ENCODE measurements around the gene PLEKHM2. TPM values are rescaled to one million over a fixed set of nuclear protein-coding genes. Genes with fewer than 3 reads are reported as not detected.

PLEKHM2 gene
- polyA plus RNA-seq, 1 donor from 2014 or later, result 40.1 TPM

GRCh38 chr1:15708486-15709137 lies 24.5 kb downstream of the PLEKHM2 start:
- Histone ChIP-seq H3K27ac (ENCODE audit: low read length) (no peak overlapping the region), H4K20me1 (ENCODE audit: insufficient read depth) (no peaks in the 10 kb centered on the region), H3K4me3 (ENCODE audit: low read length) (no peak overlapping the region), H3F3A (ENCODE audit: insufficient read depth, low read length, poor library complexity, severe bottlenecking) (no peaks in the 10 kb centered on the region), H3K27me3 (ENCODE audit: insufficient read depth, low read depth, low read length) (no peaks in the 10 kb centered on the region), H3K9ac (ENCODE audit: low read length) (no peak overlapping the region), H2AFZ (ENCODE audit: low read depth, low read length) (no peak overlapping the region), H3K4me2 (ENCODE audit: low read length) (no peak overlapping the region), H3K9me3 (ENCODE audit: low read length) (no peaks in the 10 kb centered on the region), H3K36me3 (ENCODE audit: insufficient read depth, low read length) (no peaks in the 10 kb centered on the region), H3K9me2 (ENCODE audit: insufficient read depth, low read length) (no peaks in the 10 kb centered on the region), H3K79me2 (replicated peaks; ENCODE audit: insufficient read depth, low read length) (no peaks in the 10 kb centered on the region)
- TF ChIP-seq POLR2AphosphoS5 (IDR thresholded peaks at IDR 0.05), result no peak
- no peak for TF ChIP-seq TAF1 (IDR thresholded peaks at IDR 0.05; ENCODE audit: low read depth)
- TF ChIP-seq SMC3 (conservative IDR thresholded peaks at IDR 0.05; ENCODE audit: poor library complexity), result no peak
- no peak for TF ChIP-seq MXI1 (conservative IDR thresholded peaks at IDR 0.05; ENCODE audit: poor library complexity, severe bottlenecking)
- no peak for TF ChIP-seq RAD21 (conservative IDR thresholded peaks at IDR 0.05)
- no peak for TF ChIP-seq REST (IDR thresholded peaks at IDR 0.05; ENCODE audit: borderline replicate concordance)

GRCh38 chr1:15709226-15709625 lies 25.1 kb downstream of the PLEKHM2 start:
- no peaks in the 10 kb centered on the region for H3K9me3 ChIP-seq (ENCODE audit: low read length)
- TF ChIP-seq REST (IDR thresholded peaks at IDR 0.05; ENCODE audit: borderline replicate concordance) (no peak), EZH2 (IDR thresholded peaks at IDR 0.05; ENCODE audit: borderline replicate concordance, insufficient read depth, low read length, poor library complexity, severe bottlenecking) (no peak), SMC3 (conservative IDR thresholded peaks at IDR 0.05; ENCODE audit: poor library complexity) (no peak), POLR2AphosphoS5 (IDR thresholded peaks at IDR 0.05) (no peak), TAF1 (IDR thresholded peaks at IDR 0.05; ENCODE audit: low read depth) (no peak)
- no peaks in the 10 kb centered on the region for H3K9me2 ChIP-seq (ENCODE audit: insufficient read depth, low read length)
- H2AFZ ChIP-seq (ENCODE audit: low read depth, low read length), result no peak overlapping the region
- no peak overlapping the region for H3K27ac ChIP-seq (ENCODE audit: low read length)
- no peak overlapping the region for H3K4me2 ChIP-seq (ENCODE audit: low read length)
- no peaks in the 10 kb centered on the region for H4K20me1 ChIP-seq (ENCODE audit: insufficient read depth)
- no peaks in the 10 kb centered on the region for H3K79me2 ChIP-seq (replicated peaks; ENCODE audit: insufficient read depth, low read length)
- H3K4me3 ChIP-seq (ENCODE audit: low read length), result no peak overlapping the region
- H3K36me3 ChIP-seq (ENCODE audit: insufficient read depth, low read length), result no peaks in the 10 kb centered on the region
- H3K9ac ChIP-seq (ENCODE audit: low read length), result no peak overlapping the region
- no peaks in the 10 kb centered on the region for H3F3A ChIP-seq (ENCODE audit: insufficient read depth, low read length, poor library complexity, severe bottlenecking)
- no peaks in the 10 kb centered on the region for H3K27me3 ChIP-seq (ENCODE audit: insufficient read depth, low read depth, low read length)
